Fibroblast of the aortic adventitia (primary cell): ENCODE results near the gene METAP1. TPM values are rescaled to one million over a fixed set of nuclear protein-coding genes. Genes with fewer than 3 reads are reported as not detected.

Experiments
- DNase-seq: peaks from one replicate; pipeline ENCODE4 v3.0.0-alpha.2; 2010; ENCODE audit warnings: low read depth
- H3K4me3 ChIP-seq: 2 replicates; pipeline ENCODE4 v1.5.1; 2011; ENCODE audit warnings: low read depth, mild to moderate bottlenecking, control low read depth, low read length, moderate library complexity
- total RNA-seq: library from RNA; depleted of rRNA; stranded (reverse); fragments of >200 nt; gene quantifications from 2 replicates; pipeline ENCODE4 v1.2.3, GENCODE V29; 2012; ENCODE audit warnings: low replicate concordance
- TF ChIP-seq, protein P1 (sequence below): IDR thresholded peaks from 2 replicates; pipeline ENCODE4 v1.5.1; 2011; ENCODE audit warnings: mild to moderate bottlenecking, low read length, control low read depth, inconsistent platforms; ENCODE audit not compliant: insufficient read depth

Gene METAP1
- total RNA-seq, 1 donor, result 57.5 TPM

DNA sequence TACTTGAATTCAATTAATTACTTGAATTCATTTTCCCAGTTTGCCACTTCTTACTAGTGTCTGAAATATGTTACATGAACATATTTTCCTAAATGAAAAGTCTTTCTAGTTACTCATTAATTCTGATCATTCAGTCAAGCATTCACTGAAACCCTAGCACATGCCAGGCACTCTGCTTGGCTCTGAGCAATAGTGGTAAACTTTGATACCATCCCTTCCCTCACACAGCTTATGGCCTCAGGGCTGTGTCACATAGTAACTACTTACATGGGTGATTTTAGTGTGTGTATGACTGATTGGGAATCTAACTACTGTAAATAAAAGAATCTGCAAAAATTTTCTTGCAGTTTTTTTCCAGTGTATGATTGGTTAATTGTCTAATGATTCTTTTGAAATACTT, 32.7 kb downstream of the METAP1 start:
- no peak for DNase-seq
- TF ChIP-seq, protein P1, sequence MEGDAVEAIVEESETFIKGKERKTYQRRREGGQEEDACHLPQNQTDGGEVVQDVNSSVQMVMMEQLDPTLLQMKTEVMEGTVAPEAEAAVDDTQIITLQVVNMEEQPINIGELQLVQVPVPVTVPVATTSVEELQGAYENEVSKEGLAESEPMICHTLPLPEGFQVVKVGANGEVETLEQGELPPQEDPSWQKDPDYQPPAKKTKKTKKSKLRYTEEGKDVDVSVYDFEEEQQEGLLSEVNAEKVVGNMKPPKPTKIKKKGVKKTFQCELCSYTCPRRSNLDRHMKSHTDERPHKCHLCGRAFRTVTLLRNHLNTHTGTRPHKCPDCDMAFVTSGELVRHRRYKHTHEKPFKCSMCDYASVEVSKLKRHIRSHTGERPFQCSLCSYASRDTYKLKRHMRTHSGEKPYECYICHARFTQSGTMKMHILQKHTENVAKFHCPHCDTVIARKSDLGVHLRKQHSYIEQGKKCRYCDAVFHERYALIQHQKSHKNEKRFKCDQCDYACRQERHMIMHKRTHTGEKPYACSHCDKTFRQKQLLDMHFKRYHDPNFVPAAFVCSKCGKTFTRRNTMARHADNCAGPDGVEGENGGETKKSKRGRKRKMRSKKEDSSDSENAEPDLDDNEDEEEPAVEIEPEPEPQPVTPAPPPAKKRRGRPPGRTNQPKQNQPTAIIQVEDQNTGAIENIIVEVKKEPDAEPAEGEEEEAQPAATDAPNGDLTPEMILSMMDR, result no peak

DNA sequence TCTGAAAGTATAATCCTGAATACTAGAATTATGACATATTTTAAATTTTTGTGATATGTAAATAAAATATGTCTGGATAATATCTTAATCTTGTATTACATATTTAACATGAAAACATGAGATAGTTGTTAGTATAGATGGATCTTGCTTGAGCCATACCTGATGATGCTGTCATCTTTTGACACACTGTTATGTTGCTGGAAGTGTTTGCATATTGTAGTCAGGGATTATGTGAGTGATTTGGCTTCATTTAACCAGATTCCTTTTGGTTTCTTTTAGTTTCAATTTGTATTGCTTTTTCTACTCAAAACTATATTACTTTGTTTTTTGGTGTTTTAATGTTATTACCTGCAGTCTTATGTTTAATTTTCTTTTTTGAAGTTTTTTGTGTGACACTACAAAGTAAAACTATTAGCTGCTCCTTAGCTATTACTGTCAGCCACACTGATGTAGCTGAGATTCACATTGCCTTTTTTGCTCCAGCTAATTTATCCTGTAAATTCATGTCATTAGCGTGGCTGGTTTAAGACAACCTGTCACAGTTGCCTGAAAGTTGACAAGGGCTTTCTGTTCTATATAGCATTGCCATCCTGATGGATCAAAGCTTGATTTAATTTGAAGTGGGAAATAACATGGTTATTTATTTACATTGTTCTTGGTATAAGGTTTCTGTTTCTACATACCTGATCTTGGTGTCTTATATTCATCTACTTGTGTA, 33.7 kb downstream of the METAP1 start:
- DNase-seq, result no peak
- TF ChIP-seq, protein P1, result no peak
- no peak overlapping the region for H3K4me3 ChIP-seq

More for the DNA sequence above, 32.7 kb downstream of the METAP1 start:
- H3K4me3 ChIP-seq, result no peak overlapping the region

DNA sequence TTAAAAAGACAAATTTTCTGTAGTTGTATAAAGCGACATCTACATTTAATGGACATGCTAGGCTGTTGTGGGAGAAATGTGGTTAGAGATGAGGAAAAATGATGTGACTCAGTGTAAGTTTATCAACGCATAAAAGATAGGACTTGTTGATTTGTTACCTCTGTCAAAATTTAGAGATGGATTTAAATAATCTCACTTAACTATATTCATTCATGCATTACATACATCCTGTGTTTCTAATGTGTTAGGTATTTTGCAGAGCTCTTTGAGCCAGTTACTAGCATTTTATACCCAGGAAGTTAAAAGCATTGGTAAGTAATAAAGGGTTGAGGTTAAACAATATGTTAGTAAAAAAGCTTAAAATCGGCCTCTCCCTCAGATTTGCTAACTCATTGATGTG, 34.3 kb downstream of the METAP1 start:
- TF ChIP-seq, protein P1, result no peak
- DNase-seq, result no peak
- no peak overlapping the region for H3K4me3 ChIP-seq

DNA sequence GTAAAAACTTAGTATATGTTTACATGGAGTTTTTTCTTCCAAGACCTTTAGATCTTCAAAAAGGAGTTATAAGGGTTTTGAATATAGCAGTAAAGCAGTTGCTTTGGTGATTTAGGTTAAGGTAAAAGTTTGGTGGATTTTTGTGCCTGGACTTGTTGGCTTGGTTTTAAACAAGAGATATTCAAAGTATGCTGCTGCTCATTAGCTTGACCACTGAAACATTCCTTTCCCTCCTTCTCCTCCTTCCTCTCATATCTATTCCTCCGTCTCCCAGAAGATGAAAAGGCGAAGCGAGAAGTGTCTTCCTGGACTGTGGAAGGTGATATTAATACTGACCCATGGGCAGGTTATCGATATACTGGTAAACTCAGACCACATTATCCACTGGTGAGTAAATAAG, 38.4 kb downstream of the METAP1 start:
- TF ChIP-seq, protein P1, result no peak

DNA sequence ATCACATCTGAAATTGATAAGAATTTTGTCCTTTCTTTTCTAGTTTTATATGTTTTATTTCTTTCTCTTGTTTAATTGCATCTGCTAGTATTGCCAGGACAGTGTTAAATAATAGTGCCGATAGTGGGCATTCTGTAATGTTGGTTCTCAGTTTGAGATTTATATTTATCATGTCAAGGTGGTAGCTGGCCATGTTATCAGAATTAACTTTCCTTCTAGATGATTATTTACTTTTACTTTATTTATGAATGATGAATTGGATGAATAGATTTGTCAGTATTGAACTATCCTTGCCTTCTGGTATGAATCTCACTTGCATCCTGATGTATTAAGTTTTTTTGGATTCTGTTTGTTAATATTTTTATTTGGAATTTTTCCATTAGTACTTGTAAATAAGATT, 42.7 kb downstream of the METAP1 start:
- no peak for DNase-seq
- TF ChIP-seq, protein P1, result no peak
- H3K4me3 ChIP-seq, result no peak overlapping the region

More for the DNA sequence above, 38.4 kb downstream of the METAP1 start:
- no peak for DNase-seq
- H3K4me3 ChIP-seq, result no peak overlapping the region

DNA sequence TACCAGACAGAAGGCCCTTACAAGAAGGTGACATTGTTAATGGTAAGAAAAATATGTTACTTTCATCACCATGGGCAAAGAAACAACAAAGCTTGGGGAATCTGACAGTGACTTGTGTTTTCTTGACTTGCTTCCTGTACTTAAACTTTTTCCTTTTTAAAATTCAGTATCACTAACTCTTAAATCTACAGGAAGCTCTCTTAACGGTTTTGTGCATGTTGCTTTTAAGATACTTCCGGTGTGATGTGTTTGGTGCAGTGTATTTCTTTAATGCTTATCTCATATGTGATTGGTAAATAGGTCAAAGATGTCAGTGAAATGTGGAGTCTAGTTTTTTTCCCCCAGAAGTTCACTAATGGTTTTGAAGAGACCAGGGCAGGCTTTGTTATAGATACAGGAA, 47.8 kb downstream of the METAP1 start:
- H3K4me3 ChIP-seq, result no peak overlapping the region
- TF ChIP-seq, protein P1, result no peak

DNA sequence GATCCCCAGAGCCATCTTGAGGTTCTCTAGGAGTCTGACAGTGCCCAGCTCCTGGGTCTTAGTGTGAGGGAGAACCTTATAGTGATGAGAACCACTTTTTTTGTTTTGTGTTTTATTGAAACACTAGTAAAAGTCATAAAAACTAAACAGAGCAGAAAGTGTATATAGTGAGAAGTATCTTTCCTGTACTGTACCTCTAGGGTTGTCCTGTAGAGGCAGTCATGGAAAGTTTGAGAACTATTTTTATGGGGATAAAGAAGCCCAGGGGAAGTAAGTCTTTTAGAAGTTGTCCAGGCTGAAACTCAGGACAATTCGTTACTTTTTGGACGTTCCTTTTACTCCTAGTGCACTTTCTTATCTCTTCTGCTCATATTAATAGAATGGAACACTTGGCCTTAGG, 52.2 kb downstream of the METAP1 start:
- TF ChIP-seq, protein P1, result no peak
- H3K4me3 ChIP-seq, result no peak overlapping the region
- DNase-seq, result no peak

More for the DNA sequence above, 47.8 kb downstream of the METAP1 start:
- no peak for DNase-seq
